ENCODE measurements around the gene SCNN1G.

The SCNN1G gene

DNA sequence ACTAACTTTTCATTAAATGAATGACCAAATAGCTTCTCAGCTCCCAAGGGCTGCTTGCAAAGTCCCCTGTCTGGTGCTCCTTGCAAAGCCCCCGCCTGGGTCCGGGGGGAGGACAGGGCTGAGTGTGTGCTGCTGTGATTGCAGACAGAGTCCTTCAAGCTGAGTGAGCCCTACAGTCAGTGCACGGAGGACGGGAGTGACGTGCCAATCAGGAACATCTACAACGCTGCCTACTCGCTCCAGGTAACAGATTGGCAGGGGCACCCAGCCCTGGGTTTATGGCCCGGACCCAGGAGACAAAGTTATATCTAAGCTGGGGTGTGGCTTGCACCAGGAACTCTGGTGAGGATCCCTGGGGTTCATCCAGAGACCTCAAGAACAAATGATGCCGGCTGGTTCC is 27.1 kb downstream of the SCNN1G start:
- TF ChIP-seq, protein P1, sequence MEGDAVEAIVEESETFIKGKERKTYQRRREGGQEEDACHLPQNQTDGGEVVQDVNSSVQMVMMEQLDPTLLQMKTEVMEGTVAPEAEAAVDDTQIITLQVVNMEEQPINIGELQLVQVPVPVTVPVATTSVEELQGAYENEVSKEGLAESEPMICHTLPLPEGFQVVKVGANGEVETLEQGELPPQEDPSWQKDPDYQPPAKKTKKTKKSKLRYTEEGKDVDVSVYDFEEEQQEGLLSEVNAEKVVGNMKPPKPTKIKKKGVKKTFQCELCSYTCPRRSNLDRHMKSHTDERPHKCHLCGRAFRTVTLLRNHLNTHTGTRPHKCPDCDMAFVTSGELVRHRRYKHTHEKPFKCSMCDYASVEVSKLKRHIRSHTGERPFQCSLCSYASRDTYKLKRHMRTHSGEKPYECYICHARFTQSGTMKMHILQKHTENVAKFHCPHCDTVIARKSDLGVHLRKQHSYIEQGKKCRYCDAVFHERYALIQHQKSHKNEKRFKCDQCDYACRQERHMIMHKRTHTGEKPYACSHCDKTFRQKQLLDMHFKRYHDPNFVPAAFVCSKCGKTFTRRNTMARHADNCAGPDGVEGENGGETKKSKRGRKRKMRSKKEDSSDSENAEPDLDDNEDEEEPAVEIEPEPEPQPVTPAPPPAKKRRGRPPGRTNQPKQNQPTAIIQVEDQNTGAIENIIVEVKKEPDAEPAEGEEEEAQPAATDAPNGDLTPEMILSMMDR (IDR thresholded peaks at IDR 0.05; ENCODE audit: control insufficient read depth, extremely low read depth, insufficient read depth): no peak
- H3K4me3 ChIP-seq (ENCODE audit: low read depth, low read length): no peak overlapping the region
- no peak for DNase-seq (ENCODE audit: low read depth)

DNA sequence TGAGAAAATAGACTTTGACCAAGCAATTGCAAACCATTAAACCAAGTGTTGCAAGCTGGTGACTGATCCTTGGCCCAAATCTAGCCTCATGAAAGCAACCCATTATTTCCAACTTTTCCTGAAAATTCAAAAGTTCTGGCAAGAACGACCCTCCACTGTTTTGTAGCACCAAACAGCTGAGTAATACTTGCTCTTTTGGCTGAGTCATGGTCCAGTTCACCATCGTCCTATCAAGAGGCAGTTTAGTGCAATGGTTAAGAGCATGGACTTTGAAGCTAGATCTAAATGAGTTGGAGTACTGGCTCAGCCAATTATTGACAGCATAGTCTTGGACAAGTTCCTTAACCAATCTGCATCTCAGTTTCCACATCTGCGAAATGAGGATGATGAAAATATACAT is 31.3 kb downstream of the SCNN1G start:
- TF ChIP-seq, protein P1 (IDR thresholded peaks at IDR 0.05; ENCODE audit: control insufficient read depth, extremely low read depth, insufficient read depth): no peak
- no peak overlapping the region for H3K4me3 ChIP-seq (ENCODE audit: low read depth, low read length)
- DNase-seq (ENCODE audit: low read depth): no peak

DNA sequence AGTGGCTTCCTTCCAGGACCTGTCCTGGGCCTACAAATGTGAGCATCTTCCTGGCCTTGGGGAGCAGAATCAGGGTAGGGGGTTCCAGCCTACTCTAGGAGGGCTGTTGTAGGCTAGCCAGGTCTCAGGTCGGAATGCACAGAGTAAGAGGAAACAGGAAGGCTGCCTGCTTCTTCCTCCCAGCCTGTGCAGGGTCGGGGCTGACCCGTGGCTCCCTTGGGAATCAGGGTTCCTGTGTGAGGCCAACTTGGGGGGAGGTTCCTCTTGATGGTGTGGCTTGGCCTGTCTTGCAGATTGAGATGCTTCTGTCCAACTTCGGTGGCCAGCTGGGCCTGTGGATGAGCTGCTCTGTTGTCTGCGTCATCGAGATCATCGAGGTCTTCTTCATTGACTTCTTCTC is 32.3 kb downstream of the SCNN1G start:
- no peak overlapping the region for H3K4me3 ChIP-seq (ENCODE audit: low read depth, low read length)
- TF ChIP-seq, protein P1 (IDR thresholded peaks at IDR 0.05; ENCODE audit: control insufficient read depth, extremely low read depth, insufficient read depth): no peak
- no peak for DNase-seq (ENCODE audit: low read depth)

DNA sequence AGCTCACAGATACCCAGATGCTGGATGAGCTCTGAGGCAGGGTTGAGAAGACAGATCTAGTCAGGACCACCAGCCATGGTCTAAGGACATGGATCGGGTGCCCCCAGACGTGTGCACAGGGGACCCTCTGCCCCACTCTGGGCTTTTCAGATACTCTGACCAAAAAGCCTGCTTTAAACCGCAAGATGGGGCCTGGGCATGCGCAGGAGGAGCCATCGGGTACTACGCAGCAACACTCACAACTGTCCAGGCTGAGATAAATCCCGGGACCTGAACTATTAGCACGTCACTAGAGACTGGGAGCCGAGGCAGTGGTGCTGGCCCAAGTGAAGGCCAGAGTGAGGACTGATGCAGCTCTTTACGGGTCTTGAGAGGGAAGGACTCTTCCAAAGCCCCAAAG is 32.9 kb downstream of the SCNN1G start:
- TF ChIP-seq, protein P1 (IDR thresholded peaks at IDR 0.05; ENCODE audit: control insufficient read depth, extremely low read depth, insufficient read depth): no peak
- DNase-seq (ENCODE audit: low read depth): no peak
- no peak overlapping the region for H3K4me3 ChIP-seq (ENCODE audit: low read depth, low read length)

DNA sequence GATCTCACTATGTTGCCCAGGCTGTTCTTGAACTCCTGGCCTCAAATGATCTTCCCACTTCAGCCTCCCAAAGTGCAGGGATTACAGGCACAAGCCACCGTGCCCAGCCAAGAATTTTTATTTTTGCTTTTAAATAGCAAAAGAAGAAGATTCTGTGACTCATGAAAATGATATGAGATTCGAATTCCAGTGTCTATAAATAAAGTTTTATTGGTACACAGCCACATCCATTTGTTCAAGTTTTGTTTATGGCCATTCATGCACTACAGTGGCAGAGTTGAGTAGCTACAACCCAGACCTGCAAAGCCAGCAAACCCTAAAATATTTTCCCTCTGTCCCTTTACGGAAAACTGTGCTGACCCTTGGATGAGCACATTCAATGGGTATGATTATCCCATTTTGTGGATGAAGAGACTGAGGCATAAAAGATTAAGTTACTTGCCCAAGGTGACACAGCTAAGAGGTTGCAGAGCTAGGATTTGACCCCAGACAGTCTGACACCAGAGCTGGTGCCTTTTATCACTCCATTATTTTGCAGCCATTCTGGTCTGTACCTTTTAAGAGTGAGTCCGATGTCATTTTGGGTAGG is 34.2 kb downstream of the SCNN1G start:
- H3K4me3 ChIP-seq (ENCODE audit: low read depth, low read length): no peak overlapping the region
- TF ChIP-seq, protein P1 (IDR thresholded peaks at IDR 0.05; ENCODE audit: control insufficient read depth, extremely low read depth, insufficient read depth): no peak
- DNase-seq (ENCODE audit: low read depth): no peak

DNA sequence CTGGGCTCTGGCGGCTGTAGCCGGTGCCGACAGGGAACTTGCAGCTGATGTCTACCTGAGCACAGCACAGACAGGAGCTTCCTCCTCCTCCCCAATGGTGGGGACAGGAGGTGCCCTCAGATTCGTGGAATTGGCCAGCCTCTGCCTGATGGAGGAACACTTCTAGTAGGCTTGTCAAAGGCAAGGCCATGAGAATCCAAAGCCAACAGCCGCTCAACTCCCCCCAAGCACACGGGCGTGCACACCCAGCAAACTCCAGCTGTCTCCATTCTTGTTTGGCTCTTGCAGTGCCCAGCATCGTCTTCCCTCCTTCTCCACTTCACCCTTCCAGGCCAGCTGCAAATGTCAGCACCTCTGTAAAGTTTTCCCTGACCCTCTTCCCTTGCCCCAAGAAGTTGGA is 35.1 kb downstream of the SCNN1G start:
- no peak overlapping the region for H3K4me3 ChIP-seq (ENCODE audit: low read depth, low read length)
- TF ChIP-seq, protein P1 (IDR thresholded peaks at IDR 0.05; ENCODE audit: control insufficient read depth, extremely low read depth, insufficient read depth): no peak
- no peak for DNase-seq (ENCODE audit: low read depth)

DNA sequence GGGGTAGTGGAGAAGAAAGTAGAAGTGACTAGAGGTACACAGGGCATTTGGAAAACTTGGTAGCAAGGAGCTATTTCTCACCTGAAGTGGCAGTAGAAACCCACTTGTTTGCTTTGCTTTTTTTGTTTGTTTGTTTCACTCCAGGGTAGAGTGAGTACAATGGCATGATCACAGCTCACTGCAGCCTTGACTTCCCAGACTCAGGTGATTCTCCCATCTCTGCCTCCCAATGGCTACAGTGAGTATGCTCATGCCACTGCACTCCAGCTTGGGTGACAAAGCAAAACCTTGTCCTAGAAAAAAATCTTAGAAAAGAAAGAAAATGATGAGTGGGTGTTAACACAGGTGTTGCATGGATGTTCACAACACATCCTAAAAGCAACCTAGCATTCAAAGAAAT is 40.4 kb downstream of the SCNN1G start:
- no peak for DNase-seq (ENCODE audit: low read depth)
- no peak overlapping the region for H3K4me3 ChIP-seq (ENCODE audit: low read depth, low read length)
- TF ChIP-seq, protein P1 (IDR thresholded peaks at IDR 0.05; ENCODE audit: control insufficient read depth, extremely low read depth, insufficient read depth): no peak
